ENCODE measurements around the gene CRY2. TPM values are rescaled to one million over a fixed set of nuclear protein-coding genes. Genes with fewer than 3 reads are reported as not detected.

Gene CRY2
- total and polyA plus RNA-seq, 2 of the 13 experiments (the other 11 are each of a cell fraction or from before 2014, with no cell fraction given) = 10.1 to 12.2 TPM

GRCh38 chr11:45804761-45805304 lies 42.4 kb upstream of the CRY2 start, which contains the start of gene SLC35C1 (continued):
- TF ChIP-seq ZNF646 (CRISPR knock-in tag; IDR thresholded peaks at IDR 0.05) = no peak
- TF ChIP-seq ZNF292 (CRISPR knock-in tag; IDR thresholded peaks at IDR 0.05; ENCODE audit: borderline replicate concordance, low read depth) = peak; percentile 21; the same call in 1 of the 2 replicates
- no peak for TF ChIP-seq THYN1 (CRISPR knock-in tag; IDR thresholded peaks at IDR 0.05; ENCODE audit: borderline replicate concordance, low read depth)
- peak; percentile 76; the same call in 1 of the 2 replicates for TF ChIP-seq ATF7-NPFF (CRISPR knock-in tag; IDR thresholded peaks at IDR 0.05; ENCODE audit: low read depth)
- TF ChIP-seq THRA (CRISPR knock-in tag; IDR thresholded peaks at IDR 0.05; ENCODE audit: borderline replicate concordance) = peak; percentile 26; the same call in 1 of the 2 replicates
- no peak for TF ChIP-seq ZNF7 (CRISPR knock-in tag; IDR thresholded peaks at IDR 0.05)
- no peak for TF ChIP-seq ZNF160 (CRISPR knock-in tag; IDR thresholded peaks at IDR 0.05)
- peak; percentile 69 for TF ChIP-seq KDM2A (CRISPR knock-in tag; IDR thresholded peaks at IDR 0.05; ENCODE audit: borderline replicate concordance, low read depth)
- no peak for TF ChIP-seq NFIB (CRISPR knock-in tag; IDR thresholded peaks at IDR 0.05; ENCODE audit: borderline replicate concordance)
- no peak for TF ChIP-seq KDM1A (CRISPR knock-in tag; IDR thresholded peaks at IDR 0.05)
- TF ChIP-seq KDM4B (CRISPR knock-in tag; IDR thresholded peaks at IDR 0.05) = peak; percentile 17; the same call in 1 of the 2 replicates
- no peak for TF ChIP-seq ZNF282 (IDR thresholded peaks at IDR 0.05; ENCODE audit: partially characterized antibody)
- TF ChIP-seq STAT5B (CRISPR knock-in tag; IDR thresholded peaks at IDR 0.05) = no peak
- TF ChIP-seq USF2 (IDR thresholded peaks at IDR 0.05; ENCODE audit: low read depth, low read length) = 0 out of 2 replicates have a peak, but pooled peaks have one; percentile 15
- peak; percentile 79 for TF ChIP-seq USF2 (CRISPR knock-in tag; IDR thresholded peaks at IDR 0.05; ENCODE audit: borderline replicate concordance)
- peak; percentile 91 for TF ChIP-seq ELF1 (CRISPR knock-in tag; IDR thresholded peaks at IDR 0.05)
- TF ChIP-seq ZNF878 (CRISPR knock-in tag; IDR thresholded peaks at IDR 0.05) = no peak
- no peak for TF ChIP-seq ATF7 (IDR thresholded peaks at IDR 0.05)
- TF ChIP-seq ATF7 (CRISPR knock-in tag; IDR thresholded peaks at IDR 0.05) = no peak
- TF ChIP-seq EED (CRISPR knock-in tag; IDR thresholded peaks at IDR 0.05) = no peak
- peak; percentile 27 for TF ChIP-seq IKZF4 (CRISPR knock-in tag; IDR thresholded peaks at IDR 0.05; ENCODE audit: borderline replicate concordance, low read depth, not compliant biosample characterization)
- TF ChIP-seq ZFP1 (CRISPR knock-in tag; IDR thresholded peaks at IDR 0.05) = no peak

All from HepG2 (cell line).